T-helper 17 cell (primary cell): ENCODE measurements around the gene KRT6C. TPM values are rescaled to one million over a fixed set of nuclear protein-coding genes. Genes with fewer than 3 reads are reported as not detected.
"Not testable (repeated sequence)": the region's sequence is repeated elsewhere in the genome, so short reads cannot be mapped to it uniquely, and the experiment has no call there.

Source experiments
- ATAC-seq: fragments of 150-1000 bp; cut with Tn5 transposase; 2 replicates; pipeline ENCODE4 v1.10.0; 2021; ENCODE audit warnings: mild to moderate bottlenecking, moderate library complexity
- DNase-seq, 3 donors: peaks; one replicate each; pipeline versions ENCODE4 v3.0.0 to v3.0.0-alpha.2; 2020 to 2021
- H3K9me3 ChIP-seq: one replicate; pipeline ENCODE4 v1.7.0; 2013; ENCODE audit warnings: low read length, mild to moderate bottlenecking; ENCODE audit not compliant: control insufficient read depth, poor library complexity, severe bottlenecking
- H3K27ac Mint-ChIP-seq: one replicate; pipeline ENCODE4 v1.8.0; 2022; ENCODE audit warnings: mild to moderate bottlenecking, moderate library complexity, mixed read lengths
- H3K27me3 Mint-ChIP-seq: one replicate; pipeline ENCODE4 v1.8.0; 2022; ENCODE audit warnings: mixed read lengths
- H3K36me3 Mint-ChIP-seq: one replicate; pipeline ENCODE4 v1.8.0; 2022; ENCODE audit warnings: low read depth, mixed read lengths
- H3K4me1 Mint-ChIP-seq: one replicate; pipeline ENCODE4 v1.8.0; 2022; ENCODE audit warnings: mild to moderate bottlenecking, mixed read lengths
- H3K4me3 Mint-ChIP-seq: one replicate; pipeline ENCODE4 v1.8.0; 2022; ENCODE audit warnings: mild to moderate bottlenecking, moderate library complexity, mixed read lengths
- total RNA-seq, 4 donors: library from RNA in 2 of 4; stranded (reverse) in 2 of 4; gene quantifications; one replicate each; pipeline ENCODE4 v1.2.3 and lab custom pipeline; 2022 to 2026

The KRT6C gene
- total RNA-seq, 2 donors from 2014 or later: not detected

DNA sequence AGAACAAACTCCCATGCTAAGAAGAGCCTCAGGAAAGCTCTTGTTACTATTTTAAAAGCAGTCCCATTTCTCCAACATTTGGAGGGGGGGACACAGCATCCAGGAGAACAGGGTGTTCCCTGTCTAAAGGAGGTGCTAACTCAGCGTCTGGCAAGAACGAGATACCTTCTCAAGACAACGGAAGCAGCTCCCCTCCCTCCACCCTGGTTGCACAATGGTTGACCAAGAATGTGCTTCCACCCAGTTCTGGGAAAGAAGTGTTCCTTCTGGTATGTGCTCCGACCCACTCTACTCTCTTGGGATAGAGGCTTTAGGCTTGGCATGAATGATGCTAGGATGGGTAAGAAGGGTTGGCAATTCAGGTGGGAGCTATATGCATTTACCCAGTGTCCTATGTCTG, 20.9 kb upstream of the KRT6C start:
- peaks cover 3% of the 10 kb centered on the region for H3K36me3 Mint-ChIP-seq
- DNase-seq (no peak), ATAC-seq (no peak)
- peaks cover 81% of the 10 kb centered on the region for H3K27me3 Mint-ChIP-seq
- no peaks in the 10 kb centered on the region for H3K9me3 ChIP-seq
- no peak overlapping the region for H3K27ac Mint-ChIP-seq
- peaks cover 4% of the 10 kb centered on the region for H3K4me1 Mint-ChIP-seq
- H3K4me3 Mint-ChIP-seq: no peak overlapping the region

DNA sequence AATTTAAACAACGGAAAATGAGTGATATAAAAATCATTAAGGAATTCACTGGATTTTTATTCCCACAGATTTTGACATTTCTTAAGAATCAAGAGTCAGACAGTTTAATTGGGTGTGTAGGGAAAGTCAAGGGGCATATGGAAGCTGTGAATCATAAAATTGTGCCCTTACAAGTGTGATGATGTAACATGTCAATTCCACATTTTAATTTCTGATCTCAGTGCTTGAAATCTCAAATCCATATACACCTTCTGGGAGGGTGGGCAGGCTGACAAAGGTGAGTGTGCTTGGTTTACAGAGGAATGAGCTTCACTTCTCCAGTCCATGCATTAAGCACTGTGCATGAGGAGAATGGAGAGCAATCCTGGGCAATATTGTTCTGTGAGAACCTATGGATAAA, 20.5 kb upstream of the KRT6C start:
- DNase-seq (no peak), ATAC-seq (no peak)
- peaks cover 4% of the 10 kb centered on the region for H3K4me1 Mint-ChIP-seq
- no peak overlapping the region for H3K4me3 Mint-ChIP-seq
- H3K36me3 Mint-ChIP-seq: peaks cover 3% of the 10 kb centered on the region
- peaks cover 84% of the 10 kb centered on the region for H3K27me3 Mint-ChIP-seq
- no peaks in the 10 kb centered on the region for H3K9me3 ChIP-seq
- H3K27ac Mint-ChIP-seq: no peak overlapping the region

DNA sequence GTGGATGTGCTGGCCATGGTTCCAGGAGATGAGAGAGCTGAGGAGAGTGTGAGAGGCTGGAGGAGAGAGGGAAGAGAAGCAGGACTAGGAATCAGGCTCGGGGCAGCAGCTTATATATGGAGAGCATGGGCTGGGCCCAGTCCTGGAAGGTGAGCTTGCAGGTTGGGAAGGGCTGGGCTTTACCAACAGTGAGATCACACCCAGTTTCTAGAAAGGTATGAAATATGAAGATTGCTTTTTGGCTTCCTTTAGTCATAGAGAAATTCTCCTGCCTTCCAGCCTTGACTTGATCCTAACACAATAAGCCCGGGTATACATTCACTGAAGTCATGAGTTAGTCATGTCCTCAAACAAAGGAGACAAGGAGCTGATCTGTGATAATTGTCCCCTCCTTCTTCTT, 19.6 kb upstream of the KRT6C start, which contains the start of gene KRT6A:
TSS of gene KRT6A (minus strand) at position 86 of the 400 bp plus-strand sequence. CDS start at position 17, 69 bp downstream.
- H3K9me3 ChIP-seq: no peaks in the 10 kb centered on the region
- Mint-ChIP-seq H3K27me3 (peaks cover 88% of the 10 kb centered on the region), H3K4me3 (no peak within 1 kb of the TSS), H3K36me3 (peaks cover 2% of the 10 kb centered on the region), H3K27ac (no peak within 1 kb of the TSS), H3K4me1 (peaks cover 4% of the 10 kb centered on the region)
- no peak for DNase-seq
- ATAC-seq: no peak

DNA sequence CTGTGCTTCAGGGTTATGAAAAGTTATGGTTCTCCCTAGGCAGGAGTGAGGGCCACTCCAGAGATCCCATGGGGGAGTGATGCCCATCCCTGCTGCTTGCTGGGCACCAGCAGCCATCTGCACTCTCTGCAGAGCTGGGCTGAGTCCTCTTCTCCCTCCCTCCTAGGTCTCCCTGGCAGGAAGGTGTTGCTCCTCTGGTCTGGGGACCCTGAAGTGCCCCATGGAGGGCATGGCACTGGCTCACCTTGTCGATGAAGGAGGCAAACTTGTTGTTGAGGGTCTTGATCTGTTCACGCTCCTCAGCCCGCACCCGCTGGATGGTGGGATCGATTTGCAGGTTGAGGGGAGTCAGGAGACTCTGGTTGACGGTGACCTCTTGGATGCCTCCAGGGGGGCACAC, 18.8 kb upstream of the KRT6C start:
- not testable (repeated sequence) for DNase-seq, H3K27ac Mint-ChIP-seq, H3K4me3 Mint-ChIP-seq, H3K9me3 ChIP-seq, H3K4me1 Mint-ChIP-seq, H3K36me3 Mint-ChIP-seq, ATAC-seq
- H3K27me3 Mint-ChIP-seq: peaks cover 84% of the 10 kb centered on the region

DNA sequence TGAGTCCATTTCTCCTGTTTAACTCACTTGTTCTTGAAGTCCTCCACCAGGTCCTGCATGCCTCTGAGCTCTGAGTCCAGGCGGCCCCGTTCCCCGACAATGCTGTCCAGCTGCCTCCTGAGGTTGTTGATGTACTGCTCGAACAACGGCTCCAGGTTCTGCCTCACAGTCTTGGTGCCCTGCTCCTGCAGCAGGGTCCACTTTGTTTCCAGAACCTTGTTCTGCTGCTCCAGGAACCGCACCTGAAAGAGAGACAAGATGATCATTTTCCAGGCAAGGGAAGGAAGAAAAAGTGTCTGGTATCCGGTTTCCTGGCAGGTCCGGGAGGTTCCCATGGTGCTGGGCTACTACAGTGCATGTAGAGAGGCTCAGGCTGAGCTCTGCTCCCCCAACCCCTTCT, 17.9 kb upstream of the KRT6C start:
- H3K27me3 Mint-ChIP-seq: peaks cover 84% of the 10 kb centered on the region
- not testable (repeated sequence) for H3K27ac Mint-ChIP-seq, H3K36me3 Mint-ChIP-seq, H3K4me3 Mint-ChIP-seq, H3K9me3 ChIP-seq, H3K4me1 Mint-ChIP-seq, DNase-seq, ATAC-seq

DNA sequence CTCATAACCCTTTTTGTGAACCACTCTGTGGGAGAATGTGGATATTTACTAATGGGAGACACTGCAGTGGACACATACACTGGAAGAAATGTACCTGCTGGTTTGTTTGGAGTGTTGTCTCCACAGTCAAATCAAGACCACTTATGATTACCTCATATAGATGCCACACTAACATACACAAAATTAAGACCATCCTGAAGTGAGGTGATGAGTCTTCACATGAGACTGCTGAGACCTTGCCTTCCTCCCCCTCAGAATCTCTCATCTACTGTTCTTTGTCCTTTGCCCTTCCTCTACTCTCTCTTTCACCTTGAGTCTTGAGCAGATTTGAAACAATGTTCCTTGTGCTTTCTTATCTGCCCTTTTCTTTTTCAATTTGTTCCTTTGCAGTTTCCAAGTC, 15.1 kb upstream of the KRT6C start:
- H3K9me3 ChIP-seq: no peaks in the 10 kb centered on the region
- Mint-ChIP-seq H3K27me3 (peaks cover 63% of the 10 kb centered on the region), H3K27ac (no peak overlapping the region), H3K4me3 (no peak overlapping the region), H3K4me1 (no peaks in the 10 kb centered on the region), H3K36me3 (no peaks in the 10 kb centered on the region)
- DNase-seq (no peak), ATAC-seq (no peak)

DNA sequence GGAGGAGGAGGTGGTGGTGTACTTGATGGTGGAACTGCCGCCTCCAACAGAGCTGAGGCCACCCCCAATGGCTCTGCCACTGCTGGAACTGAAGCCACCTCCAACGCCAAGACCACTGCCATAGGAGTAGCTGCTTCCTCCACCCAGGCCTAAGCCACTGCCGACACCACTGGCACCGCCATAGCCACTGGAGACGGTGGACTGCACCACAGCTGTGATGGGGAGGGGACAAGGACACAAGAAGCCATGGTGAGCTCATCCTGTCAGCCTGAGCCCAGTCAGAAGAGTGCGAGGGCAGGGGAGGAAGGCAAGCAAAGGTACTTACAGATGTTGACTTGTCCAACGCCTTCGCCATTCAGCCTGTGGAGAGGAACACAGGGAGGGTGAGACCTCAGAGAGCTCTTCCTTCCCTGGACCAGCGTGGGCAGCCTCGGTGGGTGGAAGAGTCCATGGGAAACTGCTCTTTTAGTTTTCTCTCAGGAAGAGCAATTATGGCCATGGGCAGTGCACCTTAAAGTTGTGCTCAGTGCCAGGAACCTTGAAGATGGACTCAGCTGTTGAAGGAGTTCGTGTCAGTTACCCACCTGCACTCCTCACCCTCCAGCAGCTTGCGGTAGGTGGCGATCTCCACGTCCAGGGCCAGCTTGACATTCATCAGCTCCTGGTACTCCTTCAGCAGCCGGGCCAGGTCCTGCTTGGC, 14.3 kb upstream of the KRT6C start:
- H3K36me3 Mint-ChIP-seq, DNase-seq: not testable (repeated sequence)

DNA sequence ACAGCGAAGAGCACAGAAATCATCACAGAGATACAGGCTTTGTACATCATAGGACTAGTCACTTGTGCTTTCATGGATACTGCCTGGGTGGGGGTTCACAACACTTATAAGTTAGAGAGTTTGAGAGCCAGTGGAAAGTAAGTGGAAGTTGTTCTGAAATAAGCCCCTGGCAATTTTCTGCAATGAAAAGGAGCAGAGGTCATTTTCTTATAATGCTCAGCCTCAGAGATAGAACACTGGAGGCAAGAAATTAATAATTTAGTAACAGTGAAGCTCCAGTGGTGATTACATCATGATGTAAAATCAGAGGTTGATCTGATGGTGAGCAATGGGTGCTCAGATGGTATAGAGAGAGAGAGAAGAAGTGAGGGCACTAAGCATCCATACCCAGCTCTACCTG, 13.6 kb upstream of the KRT6C start:
- ATAC-seq (no peak), DNase-seq (no peak)
- no peaks in the 10 kb centered on the region for H3K9me3 ChIP-seq
- no peaks in the 10 kb centered on the region for H3K4me1 Mint-ChIP-seq
- H3K4me3 Mint-ChIP-seq: no peak overlapping the region
- no peaks in the 10 kb centered on the region for H3K36me3 Mint-ChIP-seq
- H3K27me3 Mint-ChIP-seq: peaks cover 58% of the 10 kb centered on the region
- H3K27ac Mint-ChIP-seq: no peak overlapping the region

More for the DNA sequence above, 14.3 kb upstream of the KRT6C start:
- not testable (repeated sequence) for H3K4me1 Mint-ChIP-seq, H3K9me3 ChIP-seq, H3K4me3 Mint-ChIP-seq, H3K27ac Mint-ChIP-seq, ATAC-seq
- H3K27me3 Mint-ChIP-seq: peaks cover 63% of the 10 kb centered on the region

DNA sequence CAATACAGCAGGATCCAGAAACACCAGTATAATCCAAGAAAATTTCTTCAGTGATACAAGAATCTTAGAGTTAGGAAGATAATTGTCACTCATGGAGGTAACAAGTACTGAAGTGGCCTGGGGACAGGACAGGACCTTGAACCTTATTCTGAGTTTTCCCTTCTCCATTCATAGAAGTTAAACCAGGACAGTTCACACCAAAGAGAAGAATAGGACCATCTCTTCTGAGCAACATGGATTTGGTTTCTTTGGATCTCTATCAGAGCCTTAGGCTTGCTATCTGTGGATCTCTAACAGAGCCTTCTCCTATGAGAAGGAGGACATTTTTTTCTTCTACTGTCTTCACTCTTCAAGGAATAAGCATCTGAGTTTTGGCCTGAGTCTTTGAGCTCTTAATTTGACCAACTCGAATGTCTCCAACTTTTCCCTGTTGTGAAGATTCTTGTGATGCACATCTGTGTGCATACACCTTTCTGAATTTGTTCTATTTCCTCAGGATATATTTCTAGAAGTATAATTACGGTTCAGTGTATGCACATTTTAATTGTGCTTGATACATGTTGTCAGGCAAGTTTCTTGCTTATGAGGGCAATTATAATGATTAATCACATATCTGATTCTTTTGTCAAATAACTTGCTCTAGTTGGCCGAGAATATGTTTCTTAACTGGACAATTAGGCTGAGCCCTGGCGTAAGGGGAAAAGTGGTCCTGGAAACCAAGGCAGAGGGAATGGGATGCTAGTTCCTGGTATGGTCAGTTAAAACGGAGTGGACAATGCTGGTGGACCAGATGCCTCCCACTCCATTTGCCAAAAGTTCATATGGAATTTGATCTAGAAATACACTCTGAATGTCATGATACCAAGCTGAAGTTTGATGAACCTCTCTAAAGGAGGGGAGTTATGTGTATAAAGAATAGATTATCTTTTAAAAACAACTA, 12.8 kb upstream of the KRT6C start:
- Mint-ChIP-seq H3K4me3 (no peak overlapping the region), H3K27me3 (peaks cover 51% of the 10 kb centered on the region), H3K27ac (no peak overlapping the region), H3K36me3 (no peaks in the 10 kb centered on the region), H3K4me1 (no peaks in the 10 kb centered on the region)
- DNase-seq (no peak), ATAC-seq (no peak)
- no peaks in the 10 kb centered on the region for H3K9me3 ChIP-seq

DNA sequence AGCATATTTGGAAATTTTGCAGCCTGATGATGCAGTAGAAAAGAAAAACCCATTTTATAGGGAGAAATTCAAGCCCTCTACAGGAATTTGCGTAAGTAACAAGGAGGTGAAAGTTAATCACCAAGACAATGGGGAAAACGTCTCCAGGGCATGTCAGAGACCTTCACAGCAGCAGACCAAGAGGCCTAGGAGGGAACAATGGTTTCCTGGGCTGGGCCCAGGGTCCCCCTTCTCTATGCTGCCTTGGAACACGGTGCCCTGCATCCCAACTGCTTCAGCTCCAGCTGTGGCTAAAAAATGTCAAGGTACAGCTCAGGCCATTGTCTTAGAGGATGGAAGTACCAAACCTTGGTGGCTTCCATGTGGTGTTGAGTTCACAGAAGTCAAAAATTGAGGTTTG, 6.5 kb upstream of the KRT6C start:
- Mint-ChIP-seq H3K27me3 (peaks cover 19% of the 10 kb centered on the region), H3K4me3 (no peak overlapping the region), H3K4me1 (no peaks in the 10 kb centered on the region), H3K36me3 (no peaks in the 10 kb centered on the region), H3K27ac (no peak overlapping the region)
- no peaks in the 10 kb centered on the region for H3K9me3 ChIP-seq
- DNase-seq (no peak), ATAC-seq (no peak)

DNA sequence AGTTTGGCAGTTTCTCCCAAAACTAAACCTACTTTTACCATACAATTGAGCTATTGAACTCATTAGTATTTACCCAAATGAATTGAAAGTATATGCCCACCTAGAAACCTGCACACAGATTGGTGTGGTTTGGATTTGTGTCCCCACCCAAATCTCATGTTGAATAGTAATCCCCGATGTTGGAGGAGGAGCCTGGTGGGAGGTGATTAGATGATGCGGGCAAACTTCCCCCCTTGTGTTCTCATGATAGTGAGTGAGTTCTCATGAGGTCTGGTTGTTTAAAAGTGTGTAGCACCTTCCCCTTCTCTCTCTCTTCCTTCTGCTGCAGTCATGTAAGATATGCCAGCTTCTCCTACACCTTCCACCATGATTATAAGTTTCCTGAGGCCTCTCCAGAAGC, 4.0 kb upstream of the KRT6C start:
- ATAC-seq (no peak), DNase-seq (no peak)
- H3K36me3 Mint-ChIP-seq: no peaks in the 10 kb centered on the region
- peaks cover 12% of the 10 kb centered on the region for H3K27me3 Mint-ChIP-seq
- H3K9me3 ChIP-seq: no peaks in the 10 kb centered on the region
- H3K27ac Mint-ChIP-seq: no peak overlapping the region
- no peaks in the 10 kb centered on the region for H3K4me1 Mint-ChIP-seq
- no peak overlapping the region for H3K4me3 Mint-ChIP-seq

DNA sequence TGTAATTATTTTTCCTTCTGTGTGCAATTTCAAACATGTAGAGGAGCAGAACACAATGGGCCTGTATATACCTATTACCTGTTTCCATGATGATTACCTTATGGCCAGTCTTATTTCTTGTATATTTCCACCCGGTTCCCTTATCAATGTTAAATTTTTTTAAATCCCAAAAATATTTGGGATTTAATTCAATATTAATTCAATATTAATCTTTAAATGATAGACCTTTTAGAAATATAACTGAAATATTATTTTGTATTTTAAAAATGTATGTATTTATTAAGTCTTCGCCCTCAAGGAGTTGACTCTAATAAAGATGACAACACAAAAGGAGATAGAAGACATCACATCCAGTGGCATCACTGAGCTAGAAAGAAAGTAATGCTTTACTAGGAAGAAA, 607 bp upstream of the KRT6C start:
- DNase-seq (no peak), ATAC-seq (no peak)
- no peaks in the 10 kb centered on the region for H3K9me3 ChIP-seq
- Mint-ChIP-seq H3K4me3 (no peak overlapping the region), H3K4me1 (no peaks in the 10 kb centered on the region), H3K27me3 (peaks cover 28% of the 10 kb centered on the region), H3K36me3 (no peaks in the 10 kb centered on the region), H3K27ac (no peak overlapping the region)

DNA sequence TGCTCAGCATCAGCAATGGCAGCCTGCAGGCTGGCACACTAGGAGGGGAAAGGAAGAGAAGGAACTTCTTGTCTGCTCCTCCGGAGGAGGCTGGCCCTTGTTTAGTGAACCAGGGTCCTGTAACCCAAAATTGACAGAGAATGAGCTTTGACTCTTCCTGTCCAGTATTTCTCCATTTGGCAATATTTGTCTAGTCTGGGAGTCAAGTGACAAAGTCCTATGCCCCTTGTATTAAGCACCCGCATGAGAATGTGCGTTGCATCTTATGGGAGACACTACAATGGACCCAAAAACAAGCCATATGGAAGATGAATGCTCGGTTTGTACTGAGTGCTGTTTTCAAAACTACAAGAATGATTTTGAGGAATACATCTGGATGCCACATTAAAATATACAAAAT, 3.8 kb downstream of the KRT6C start:
- no peaks in the 10 kb centered on the region for H3K4me1 Mint-ChIP-seq
- DNase-seq: no peak

More for the DNA sequence above, 3.8 kb downstream of the KRT6C start:
- no peak overlapping the region for H3K27ac Mint-ChIP-seq
- no peak for ATAC-seq
- H3K36me3 Mint-ChIP-seq: no peaks in the 10 kb centered on the region
- no peaks in the 10 kb centered on the region for H3K9me3 ChIP-seq
- peaks cover 50% of the 10 kb centered on the region for H3K27me3 Mint-ChIP-seq
- H3K4me3 Mint-ChIP-seq: no peak overlapping the region
